GM12873 (cell line): ENCODE measurements around the gene MAP3K6.

ENCODE experiments used
- TF ChIP-seq, protein P1 (sequence below): IDR thresholded peaks from 2 replicates; pipeline ENCODE4 v1.5.1; 2012; ENCODE audit warnings: low read depth, mild to moderate bottlenecking, moderate library complexity, low read length, control low read depth; ENCODE audit not compliant: insufficient read depth; ENCODE audit errors: missing control alignments

Gene MAP3K6

GRCh38 chr1:27346991-27347624 lies 19.7 kb downstream of the MAP3K6 start:
- TF ChIP-seq, protein P1, sequence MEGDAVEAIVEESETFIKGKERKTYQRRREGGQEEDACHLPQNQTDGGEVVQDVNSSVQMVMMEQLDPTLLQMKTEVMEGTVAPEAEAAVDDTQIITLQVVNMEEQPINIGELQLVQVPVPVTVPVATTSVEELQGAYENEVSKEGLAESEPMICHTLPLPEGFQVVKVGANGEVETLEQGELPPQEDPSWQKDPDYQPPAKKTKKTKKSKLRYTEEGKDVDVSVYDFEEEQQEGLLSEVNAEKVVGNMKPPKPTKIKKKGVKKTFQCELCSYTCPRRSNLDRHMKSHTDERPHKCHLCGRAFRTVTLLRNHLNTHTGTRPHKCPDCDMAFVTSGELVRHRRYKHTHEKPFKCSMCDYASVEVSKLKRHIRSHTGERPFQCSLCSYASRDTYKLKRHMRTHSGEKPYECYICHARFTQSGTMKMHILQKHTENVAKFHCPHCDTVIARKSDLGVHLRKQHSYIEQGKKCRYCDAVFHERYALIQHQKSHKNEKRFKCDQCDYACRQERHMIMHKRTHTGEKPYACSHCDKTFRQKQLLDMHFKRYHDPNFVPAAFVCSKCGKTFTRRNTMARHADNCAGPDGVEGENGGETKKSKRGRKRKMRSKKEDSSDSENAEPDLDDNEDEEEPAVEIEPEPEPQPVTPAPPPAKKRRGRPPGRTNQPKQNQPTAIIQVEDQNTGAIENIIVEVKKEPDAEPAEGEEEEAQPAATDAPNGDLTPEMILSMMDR, result no peak

- TF ChIP-seq, protein P1, result no peak
These were observed 20.4 kb downstream of the MAP3K6 start for GRCh38 chr1:27346357-27346756.

GRCh38 chr1:27345272-27345671 lies 21.5 kb downstream of the MAP3K6 start:
- TF ChIP-seq, protein P1, result no peak

GRCh38 chr1:27343639-27344025 lies 23.1 kb downstream of the MAP3K6 start:
- TF ChIP-seq, protein P1, result no peak

DNA sequence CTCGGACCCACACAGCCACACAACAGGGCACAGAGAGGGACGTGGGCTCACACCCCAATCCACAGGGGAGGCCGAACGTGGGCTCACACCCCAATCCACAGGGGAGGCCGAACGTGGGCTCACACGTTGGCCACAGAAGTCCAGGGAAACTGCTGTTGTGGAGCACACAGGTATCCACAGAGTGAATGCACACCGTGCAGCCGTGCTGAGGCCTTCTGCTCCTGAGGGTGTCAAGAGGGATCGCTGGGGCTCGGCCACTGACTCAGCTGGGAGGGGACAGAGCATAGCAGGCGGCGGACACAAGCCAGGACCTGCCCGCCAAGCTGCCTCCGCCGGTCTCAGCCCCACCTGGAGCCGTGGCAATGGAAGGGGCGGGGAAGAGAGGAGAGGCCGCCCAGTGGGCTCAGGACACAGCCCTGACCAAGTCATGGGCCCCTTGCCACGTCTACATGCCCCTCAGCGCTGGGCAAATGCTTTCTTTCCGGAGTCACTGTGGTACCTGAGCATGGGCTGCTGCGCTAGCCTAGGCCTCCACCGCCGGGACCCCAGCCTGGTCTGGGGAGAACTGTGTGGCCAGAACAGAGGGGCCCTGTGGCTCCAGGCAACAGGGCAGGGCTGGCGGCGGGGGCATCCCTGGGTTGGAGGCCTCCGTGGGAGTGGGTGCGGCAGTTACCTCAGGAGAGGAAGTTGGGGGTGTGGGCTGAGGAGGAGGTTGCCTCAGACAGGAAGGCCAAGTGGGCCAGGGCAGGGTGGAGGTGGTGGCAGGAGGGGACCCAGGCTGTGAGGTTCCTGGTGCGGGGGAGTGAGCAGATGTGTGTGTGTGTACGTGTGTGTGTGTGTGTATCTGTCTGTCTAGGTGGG lies 23.8 kb downstream of the MAP3K6 start:
- TF ChIP-seq, protein P1, result no peak

DNA sequence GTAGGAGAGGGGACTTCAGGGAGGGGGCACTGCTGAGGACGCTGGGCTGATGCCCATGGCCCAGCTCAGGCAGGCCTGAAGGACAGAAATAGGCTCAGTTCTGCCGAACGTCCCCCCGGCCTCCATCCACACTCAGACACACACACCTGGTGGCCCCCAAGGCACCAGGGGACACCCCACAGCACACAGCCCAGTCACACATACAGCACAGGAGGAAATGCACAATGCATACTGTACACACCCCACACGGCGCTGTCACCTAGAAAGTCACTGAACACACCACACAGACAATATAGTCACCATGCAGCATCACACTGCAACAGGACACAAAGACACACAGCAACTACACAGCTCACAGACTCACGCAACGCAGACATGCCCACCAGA lies 24.4 kb downstream of the MAP3K6 start:
- TF ChIP-seq, protein P1, result no peak

GRCh38 chr1:27341525-27342252 lies 25.1 kb downstream of the MAP3K6 start, which contains the start of gene SYTL1:
TSS of gene SYTL1 (plus strand) at chr1:27342022. CDS start at chr1:27345335, 3,313 bp downstream.
- TF ChIP-seq, protein P1, result no peak
